Nucleus accumbens (tissue), 56 donors: ENCODE measurements around the gene ANKRD13C.
"Not testable (repeated sequence)": the region's sequence is repeated elsewhere in the genome, so short reads cannot be mapped to it uniquely, and the experiment has no call there.

ENCODE experiments used
- DNase-seq, 56 donors: peaks; one replicate each; lab custom pipeline; 2025; lab: John Stamatoyannopoulos, UW

The ANKRD13C gene

DNA sequence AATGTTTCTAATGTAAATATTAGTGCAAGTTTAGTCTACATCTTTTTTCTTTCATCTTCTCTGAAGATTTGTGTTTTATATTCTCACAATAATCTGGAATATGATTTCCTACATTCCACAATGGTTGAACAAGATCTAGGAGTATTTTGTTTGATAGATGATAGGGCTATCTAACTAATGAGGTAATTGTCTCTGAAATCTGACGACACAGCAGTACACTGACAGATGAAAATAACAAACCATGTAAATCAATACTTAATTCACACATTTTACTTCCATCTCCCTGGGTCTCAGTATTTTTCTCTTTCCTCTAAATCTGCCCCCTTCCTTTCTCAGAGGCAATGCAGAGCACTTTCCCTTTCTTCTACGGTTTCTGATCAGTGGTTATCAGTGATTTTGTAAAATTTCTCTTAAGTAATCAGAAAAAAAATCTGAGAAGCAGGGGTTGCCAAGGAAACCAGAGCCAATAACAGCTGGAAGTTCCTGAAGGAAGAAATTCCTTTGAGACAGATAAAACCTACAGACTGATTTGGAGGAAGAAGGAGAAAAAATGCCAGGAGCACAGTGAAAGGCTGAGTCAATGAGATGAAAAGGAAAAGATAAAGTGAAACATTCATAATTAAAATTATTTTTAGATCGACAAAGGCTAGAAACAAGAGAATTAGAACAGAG, 7.3 kb upstream of the ANKRD13C start:
- no peak for DNase-seq

GRCh38 chr1:70360321-70360720, 5.8 kb upstream of the ANKRD13C start:
- DNase-seq = no peak

DNA sequence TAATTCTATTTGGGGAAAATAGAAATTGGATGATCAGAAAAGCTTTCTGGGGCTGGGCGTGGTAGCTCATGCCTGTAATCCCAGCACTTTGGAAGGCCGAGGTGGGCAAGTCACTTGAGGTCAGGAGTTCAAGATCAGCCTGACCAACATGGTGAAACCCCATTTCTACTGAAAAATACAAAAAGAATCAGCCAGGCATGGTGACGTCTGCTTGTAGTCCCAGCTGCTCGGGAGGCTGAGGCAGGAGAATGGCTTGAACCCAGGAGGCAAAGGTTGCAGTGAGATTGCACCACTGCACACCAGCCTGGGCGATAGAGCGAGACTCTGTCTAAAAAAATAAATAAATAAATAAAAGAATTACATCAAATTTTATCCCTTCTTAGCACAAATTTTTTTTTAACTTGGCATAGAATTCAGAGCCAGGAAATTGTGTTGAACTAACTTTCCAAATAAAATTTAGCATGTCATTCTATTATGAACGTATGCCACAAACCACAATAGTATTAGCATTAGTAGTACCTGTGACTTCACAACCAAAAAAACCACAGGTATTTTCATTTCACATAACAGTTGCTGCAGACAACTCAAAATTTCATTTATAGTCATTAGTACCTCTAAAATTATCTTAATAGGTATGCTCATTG, 4.5 kb upstream of the ANKRD13C start:
- no peak for DNase-seq

GRCh38 chr1:70355920-70356319, 1.4 kb upstream of the ANKRD13C start:
- no peak for DNase-seq

DNA sequence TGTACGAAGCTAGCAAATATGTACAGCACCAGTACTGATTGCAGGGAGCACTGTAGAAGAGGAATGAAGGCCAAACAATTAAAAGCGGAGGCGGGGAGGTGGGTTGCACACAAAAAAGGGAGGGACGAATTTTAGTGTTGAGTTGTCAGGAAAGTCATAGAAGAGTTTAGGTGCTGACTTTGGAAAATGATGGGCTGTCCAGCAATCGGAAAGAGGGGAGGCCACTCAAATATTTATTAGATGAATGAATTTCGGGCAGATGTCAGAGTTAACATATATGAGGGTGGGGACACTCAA, 537 bp upstream of the ANKRD13C start:
- DNase-seq = no peak

DNA sequence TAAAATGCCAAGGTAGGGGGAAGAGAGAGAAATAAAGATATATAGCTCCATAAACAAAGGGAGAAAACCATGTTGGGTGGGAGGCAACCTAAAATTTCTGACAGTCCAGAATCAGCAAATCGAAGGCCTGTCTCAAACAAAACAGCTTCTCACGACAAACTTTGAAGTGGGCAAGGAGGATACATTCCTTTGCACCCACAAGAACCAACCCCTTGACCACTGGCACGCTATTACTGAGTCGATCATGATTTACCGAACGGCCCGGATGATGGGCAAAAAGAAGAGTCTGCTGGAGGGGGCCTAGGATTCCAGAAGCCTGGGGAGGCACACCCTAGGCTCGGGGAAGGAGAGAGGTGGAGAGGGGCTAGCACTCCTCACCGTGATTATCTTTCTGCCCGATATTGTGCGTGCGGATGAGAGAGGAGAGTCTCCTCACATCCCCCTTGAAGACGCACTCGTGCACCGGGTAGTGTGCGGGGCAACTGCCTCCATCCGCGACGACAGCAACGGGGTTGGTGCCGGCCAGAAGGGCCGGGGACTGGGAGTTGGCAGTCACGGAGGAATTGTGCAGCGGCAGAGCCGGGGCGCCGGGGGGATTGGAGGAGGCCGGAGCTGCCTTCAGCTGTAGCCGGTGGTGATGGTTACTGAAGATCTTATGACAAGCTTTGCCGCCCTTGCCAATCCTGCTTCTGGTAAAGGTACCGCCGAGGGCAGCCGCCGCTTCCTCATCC, 756 bp downstream of the ANKRD13C start:
- peak in 34 of 56 donors; percentile 19 to 82 (median 55) for DNase-seq

DNA sequence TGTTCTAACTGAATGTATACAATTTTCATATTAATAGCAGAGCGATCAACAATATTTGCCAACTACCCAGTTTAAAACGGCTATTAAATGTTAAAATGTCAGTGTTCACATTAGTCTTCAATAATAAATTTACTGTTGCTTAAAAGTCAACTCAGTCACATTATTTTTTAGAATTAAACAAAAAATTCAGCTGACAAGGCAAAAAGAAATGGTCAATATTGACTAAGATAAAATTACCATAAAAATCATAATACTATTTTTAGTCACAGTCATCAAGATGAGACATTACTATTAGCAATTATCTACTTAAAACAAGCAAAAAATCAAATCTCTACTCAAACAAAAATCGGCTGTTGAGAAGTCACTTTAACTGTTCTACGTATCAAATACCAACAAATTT, 1.5 kb downstream of the ANKRD13C start:
- DNase-seq = no peak

DNA sequence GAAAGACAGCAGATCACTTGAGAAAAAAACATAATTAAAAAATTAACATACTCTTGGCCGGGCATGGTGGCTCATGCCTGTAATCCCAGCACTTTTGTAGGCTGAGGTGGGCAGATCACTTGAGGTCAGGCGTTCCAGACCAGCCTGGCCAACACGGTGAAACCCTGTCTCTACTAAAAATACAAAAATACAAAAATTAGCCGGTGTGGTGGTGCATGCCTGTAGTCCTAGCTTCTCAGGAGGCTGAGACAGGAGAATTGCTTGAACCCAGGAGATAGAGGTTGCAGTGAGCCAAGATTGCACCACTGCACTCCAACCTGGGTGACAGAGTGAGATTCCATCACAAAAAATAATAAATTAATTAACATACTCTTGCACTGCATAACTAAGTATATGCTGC, 4.7 kb downstream of the ANKRD13C start:
- not testable (repeated sequence) for DNase-seq

- DNase-seq = no peak
Observed at GRCh38 chr1:70348399-70349165, 5.9 kb downstream of the ANKRD13C start.

GRCh38 chr1:70339644-70340043, 14.9 kb downstream of the ANKRD13C start:
- not testable (repeated sequence) for DNase-seq

- no peak for DNase-seq
Observed at GRCh38 chr1:70336050-70336449, 18.5 kb downstream of the ANKRD13C start.

DNA sequence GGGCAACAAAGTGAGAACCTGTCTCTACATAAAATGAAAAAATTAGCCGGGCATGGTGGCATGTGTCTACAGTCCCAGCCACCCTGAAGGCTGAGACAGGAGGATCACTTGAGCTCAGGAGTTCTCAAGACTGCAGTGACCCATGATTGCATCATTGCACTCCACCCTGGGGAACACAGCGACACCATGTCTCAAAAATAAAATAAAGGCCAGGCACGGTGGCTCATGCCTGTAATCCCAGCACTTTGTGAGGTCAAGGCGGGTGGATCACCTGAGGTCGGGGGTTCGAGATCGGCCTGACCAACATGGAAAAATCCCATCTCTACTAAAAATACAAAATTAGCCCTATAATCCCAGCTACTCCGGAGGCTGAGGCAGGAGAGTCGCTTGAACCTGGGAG, 20.1 kb downstream of the ANKRD13C start:
- no peak for DNase-seq

DNA sequence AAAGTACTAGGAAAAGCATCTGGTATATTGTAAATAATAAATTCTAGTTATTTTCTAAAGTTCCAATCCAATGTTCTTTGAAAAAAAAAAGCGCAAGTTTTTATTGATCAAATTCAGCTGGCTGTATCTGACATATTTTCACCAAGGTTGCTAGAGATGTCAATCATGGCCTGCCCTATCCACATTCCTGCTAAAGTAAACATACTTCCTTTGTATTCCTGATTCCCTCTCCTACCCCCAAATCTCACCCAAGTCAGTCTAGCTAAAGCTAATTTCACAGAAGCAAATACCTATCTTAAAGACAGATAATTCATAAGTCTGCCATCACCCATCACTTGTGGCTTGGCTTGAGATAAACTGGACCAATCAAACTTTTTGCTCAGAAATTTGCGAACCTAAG, 21.3 kb downstream of the ANKRD13C start:
- DNase-seq = no peak

DNA sequence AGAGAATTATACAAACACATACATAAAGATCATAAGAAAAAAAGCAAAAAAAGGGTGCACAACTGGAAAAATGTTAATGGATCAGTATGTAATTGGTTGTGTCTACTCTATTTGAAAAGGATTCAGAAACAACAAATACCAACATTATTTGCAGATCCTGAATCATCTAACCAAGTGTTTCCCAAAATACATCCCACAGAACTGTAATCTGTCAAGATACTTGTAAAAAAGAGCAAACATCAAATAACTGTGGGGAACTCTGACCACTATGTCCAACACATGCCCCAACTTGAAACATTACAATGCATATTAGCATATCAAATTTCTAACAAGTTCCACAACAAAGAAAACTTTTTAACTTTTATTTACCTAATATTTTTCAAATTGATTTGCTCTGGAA, 22.6 kb downstream of the ANKRD13C start:
- DNase-seq = no peak

DNA sequence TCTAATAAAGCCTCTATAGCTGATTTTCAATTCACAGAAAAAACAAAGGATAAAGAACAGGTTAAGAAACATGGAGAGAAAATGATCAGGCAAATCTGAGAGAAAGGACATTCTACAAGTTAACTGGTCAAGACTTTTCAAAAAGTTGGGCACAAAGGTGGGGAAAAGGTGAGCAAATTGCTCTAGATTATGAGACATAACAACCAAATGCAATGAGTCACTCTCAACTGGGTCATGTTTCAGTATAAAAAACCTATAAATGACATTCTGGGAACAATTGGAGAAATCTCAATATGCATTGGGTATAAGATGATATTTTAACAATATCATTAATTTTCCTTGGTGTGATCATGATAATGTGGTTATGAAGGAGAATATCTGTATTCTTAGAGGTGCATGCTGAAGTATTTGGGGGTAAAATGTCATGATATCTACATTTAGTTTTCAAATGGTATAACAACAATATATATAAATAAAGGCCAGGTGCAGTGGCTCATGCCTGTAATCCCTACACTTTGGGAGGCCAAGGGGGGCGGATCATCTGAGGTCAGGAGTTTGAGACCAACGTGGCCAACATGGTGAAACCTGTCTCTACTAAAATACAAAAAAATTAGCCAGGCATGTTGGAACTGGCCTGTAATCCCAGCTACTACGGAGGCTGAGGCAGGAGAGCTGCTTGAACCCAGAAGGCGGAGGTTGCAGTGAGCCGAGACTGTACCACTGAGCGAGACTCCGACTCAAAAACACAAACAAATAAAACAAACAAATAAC, 27.0 kb downstream of the ANKRD13C start:
- DNase-seq = no peak

- DNase-seq = no peak
Observed at GRCh38 chr1:70324683-70325082, 29.8 kb downstream of the ANKRD13C start.

GRCh38 chr1:70319750-70320149, 34.8 kb downstream of the ANKRD13C start:
- DNase-seq = no peak

- DNase-seq = no peak
Observed at GRCh38 chr1:70318191-70318590, 36.3 kb downstream of the ANKRD13C start.

DNA sequence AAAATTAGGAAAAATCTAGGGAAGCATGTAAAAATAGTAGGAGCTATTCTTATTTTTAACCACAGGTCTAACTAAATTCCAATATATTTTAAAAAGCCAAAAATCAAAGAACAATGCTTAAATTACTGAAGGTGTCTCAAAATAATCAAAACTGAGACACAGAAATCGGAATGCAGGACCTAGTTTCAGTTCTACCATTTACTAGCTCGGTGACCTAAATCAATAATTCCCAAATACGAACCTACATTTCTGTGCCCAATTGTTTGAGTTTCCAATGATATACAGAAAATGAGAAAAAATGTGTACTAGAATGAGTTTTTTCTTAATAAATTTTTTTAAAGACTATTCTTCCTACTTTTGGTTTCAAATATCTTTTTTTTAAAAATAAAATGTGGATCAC, 37.4 kb downstream of the ANKRD13C start:
- DNase-seq = no peak

GRCh38 chr1:70315782-70316181, 38.7 kb downstream of the ANKRD13C start:
- DNase-seq = no peak
